Erythroblast (primary cell): ENCODE data around the gene HOGA1.

Experiments used
- GATA1 ChIP-seq: IDR thresholded peaks from 2 replicates; pipeline ENCODE4 v1.6.1; 2011; ENCODE audit warnings: low read depth, mild to moderate bottlenecking, control low read depth, low read length, moderate library complexity
- POLR2A ChIP-seq: IDR thresholded peaks from 2 replicates; pipeline ENCODE4 v1.6.1; 2011; ENCODE audit warnings: mild to moderate bottlenecking, low read length

DNA sequence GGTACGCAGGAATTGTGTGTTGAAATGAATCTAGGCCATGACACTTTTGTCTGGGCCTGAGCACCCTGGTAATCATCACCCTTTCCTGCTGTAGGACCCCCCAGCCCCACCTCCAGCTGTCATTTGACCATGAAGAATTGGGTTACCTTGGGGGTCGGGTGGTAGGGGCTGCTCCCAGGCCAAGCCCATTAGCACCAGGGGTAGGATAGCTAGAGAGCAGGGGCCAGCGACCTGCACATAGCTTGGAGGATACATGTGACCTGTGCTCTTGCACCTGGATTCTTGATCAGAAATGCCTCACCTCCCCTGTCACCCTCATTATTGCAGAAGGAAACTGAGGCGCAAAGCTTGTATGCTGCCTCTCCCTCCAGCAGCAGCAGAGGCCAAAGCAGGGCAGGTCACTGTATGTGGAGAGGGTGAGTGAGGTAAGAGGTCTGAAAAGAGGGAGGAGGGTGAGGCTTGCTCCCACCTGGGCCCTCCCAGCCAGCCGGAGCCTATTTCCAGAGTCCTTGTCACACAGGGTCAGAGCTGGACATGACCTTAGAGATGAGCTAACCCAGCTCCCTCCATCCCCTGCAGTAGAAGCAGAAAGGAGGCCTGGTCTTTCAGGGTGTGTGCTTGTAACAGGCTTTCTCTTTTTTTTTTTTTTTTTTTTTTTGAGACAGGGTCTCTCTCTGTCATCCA lies 46.9 kb upstream of the HOGA1 start:
- TF ChIP-seq POLR2A (no peak), GATA1 (no peak)
